Left colon (tissue), 2 donors: ENCODE results near the gene HAT1. TPM values are rescaled to one million over a fixed set of nuclear protein-coding genes. Genes with fewer than 3 reads are reported as not detected.

Source experiments
- ATAC-seq: fragments of 200-7000 bp; cut with Tn5 transposase; one replicate; pipeline ENCODE4 v1.9.1; 2020; ENCODE audit warnings: mild to moderate bottlenecking, moderate library complexity
- DNase-seq, 2 donors: peaks; one replicate each; pipeline ENCODE4 v3.0.0-alpha.2; 2020
- intact Hi-C, 2 donors: fragments of 100-400 bp; cut with DNase I in 1 of 2; cut with micrococcal nuclease in 1 of 2; formaldehyde crosslinking; loops; one replicate each; pipeline versions ENCODE4 v1.11.2 to v1.14.0; 2022; cut with DNase I, micrococcal nuclease
- total RNA-seq, 2 donors: library from RNA; stranded (reverse); fragmentation: NEBNext Ultra II Directional; extraction: Animal tissue kit (Norgen Biotek cat#: 25700); gene quantifications; one replicate each; pipeline ENCODE4 v1.2.1, GENCODE V29; 2021
- donor health status: DM: no; HTN: no; CAD: no.
- donor health status: DM: yes; HTN: yes; CAD: no.

The HAT1 gene
- total RNA-seq, 2 donors from 2014 or later, result 24.8 to 26.1 TPM

GRCh38 chr2:172011812-172012575, 89.7 kb downstream of the HAT1 start:
- intact Hi-C loops, result no loop called here
- DNase-seq (no peak), ATAC-seq (no peak)

- intact Hi-C loops, result no loop called here
- ATAC-seq (no peak), DNase-seq (no peak)
These were observed 90.6 kb downstream of the HAT1 start for GRCh38 chr2:172012677-172013391.

GRCh38 chr2:172013396-172013795, 91.1 kb downstream of the HAT1 start:
- DNase-seq, result no peak
- no peak for ATAC-seq
- intact Hi-C loops, result no loop called here

GRCh38 chr2:172021074-172021931, 99.0 kb downstream of the HAT1 start:
- DNase-seq (peak in 1 of 2 donors; percentile 9), ATAC-seq (peak; percentile 49)
- intact Hi-C loops, result no loop called here

GRCh38 chr2:172021955-172022354, 99.7 kb downstream of the HAT1 start:
- intact Hi-C loops, result no loop called here
- no peak for DNase-seq
- no peak for ATAC-seq

- intact Hi-C loops, result no loop called here
- ATAC-seq (no peak), DNase-seq (no peak)
These were observed 109.3 kb downstream of the HAT1 start for GRCh38 chr2:172031536-172031935.

Other genes with a start within 250 kb of the HAT1 start
- 100 to 1,000 TPM in 1 of 2 donors, 10 to 100 TPM in 1; 81.9 to 111 TPM for gene DYNC1I2, start 235.0 kb upstream of the HAT1 start, total RNA-seq
- 10 to 100 TPM; 17.9 to 22.4 TPM for gene SLC25A12, start 28.2 kb upstream of the HAT1 start, total RNA-seq
- 1 to 10 TPM; 4.2 to 4.4 TPM for gene METAP1D, start 77.5 kb downstream of the HAT1 start, total RNA-seq
- gene DLX1, start 163.0 kb downstream of the HAT1 start, total RNA-seq, result under 1 TPM in 1 of 2 donors, not detected in 1; 0.17 TPM
- under 1 TPM in 1 of 2 donors, not detected in 1; 0.11 TPM for gene DLX2, start 180.4 kb downstream of the HAT1 start, total RNA-seq